Measurements from ENCODE around the gene SLC19A1. TPM values are rescaled to one million over a fixed set of nuclear protein-coding genes. Genes with fewer than 3 reads are reported as not detected.

The SLC19A1 gene
- total RNA-seq = 10 to 100 TPM in 1 of 4 donors, 1 to 10 TPM in 3; 6.5 to 18.3 (median 8.1) TPM

- TF ChIP-seq CTCF (IDR thresholded peaks at IDR 0.05; ENCODE audit: low read depth) = no peak
Observed at GRCh38 chr21:45542242-45542666, at the start of gene SLC19A1. SLC19A1 (minus strand) TSS chr21:45542440; CDS start chr21:45537959, 4,481 bp downstream.

- TF ChIP-seq CTCF (IDR thresholded peaks at IDR 0.05; ENCODE audit: low read depth) = no peak
Observed at GRCh38 chr21:45591619-45592207, 49.5 kb upstream of the SLC19A1 start.

GRCh38 chr21:45590726-45591618, 48.7 kb upstream of the SLC19A1 start:
- no peak for TF ChIP-seq CTCF (IDR thresholded peaks at IDR 0.05; ENCODE audit: low read depth)

- no peak for TF ChIP-seq CTCF (IDR thresholded peaks at IDR 0.05; ENCODE audit: low read depth)
Observed at GRCh38 chr21:45590246-45590725, 48.0 kb upstream of the SLC19A1 start.

DNA sequence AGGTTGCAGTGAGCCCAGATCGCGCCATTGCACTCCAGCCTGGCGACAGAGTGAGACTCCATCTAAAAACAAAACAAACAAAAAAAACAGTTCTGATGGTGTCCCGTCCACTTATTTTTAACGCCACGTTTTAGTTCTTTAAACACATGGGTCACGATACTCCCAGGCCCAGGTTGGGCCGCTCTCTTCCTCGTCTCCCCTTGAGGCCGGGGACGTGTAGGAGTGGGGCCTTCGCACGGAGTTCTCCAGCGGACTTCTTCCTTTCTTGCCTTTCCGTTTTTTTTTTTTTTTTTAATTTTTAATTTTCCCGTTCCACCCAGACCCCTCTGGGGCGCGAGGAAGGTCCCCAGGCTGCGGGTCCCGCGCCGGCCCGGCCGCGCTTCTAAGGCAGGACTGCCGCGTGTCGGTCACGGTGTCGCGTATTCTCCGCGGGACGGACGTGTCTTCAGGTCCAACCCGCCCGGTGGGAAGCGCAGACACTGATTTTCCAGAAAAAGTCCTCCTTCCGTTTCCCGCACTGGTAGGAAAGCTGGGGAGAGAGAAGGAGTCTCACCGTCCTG, 47.5 kb upstream of the SLC19A1 start:
- no peak for TF ChIP-seq CTCF (IDR thresholded peaks at IDR 0.05; ENCODE audit: low read depth)

- no peak for TF ChIP-seq CTCF (IDR thresholded peaks at IDR 0.05; ENCODE audit: low read depth)
Observed at GRCh38 chr21:45588871-45589491, 46.7 kb upstream of the SLC19A1 start.

All from subcutaneous adipose tissue (tissue), 4 donors.